K562 (cell line): Measurements from ENCODE around the gene SH3GL3. TPM values are rescaled to one million over a fixed set of nuclear protein-coding genes. Genes with fewer than 3 reads are reported as not detected.

ENCODE experiments used
- ATAC-seq: fragments of 200-7000 bp; cut with Tn5 transposase; 3 replicates; pipeline ENCODE4 v1.9.1; 2020; ENCODE audit warnings: moderate library complexity
- BruUV-seq: library from RNA; stranded (reverse); fragments of 400-500 nt; replicated peaks from 2 replicates; lab custom pipeline; 2021; lab: Mats Ljungman, UMichigan
- CTCF ChIA-PET: fragments of 300-600 bp; formaldehyde crosslinking; extraction: SDS; loops from one replicate; lab custom pipeline; 2021; ENCODE audit warnings: low intra/inter-chr PET ratio; lab: Yijun Ruan, JAX
- POLR2A ChIA-PET: fragments of 300-600, 350-650 bp; sonication (Branson Sonifier 250); formaldehyde crosslinking; extraction: SDS; loops from one replicate; lab custom pipeline; 2021; ENCODE audit warnings: antibody characterized with exemption, inconsistent platforms; lab: Yijun Ruan, JAX
- DNase-seq, 4 experiments: peaks; one replicate each; pipeline versions ENCODE4 v3.0.0 to v3.0.0-alpha.2; 2011 to 2018; ENCODE audit warnings: low spot score in 3 of 4, mixed read lengths in 3 of 4; ENCODE audit errors: extremely low read depth in 1 of 4
- FAIRE-seq: peaks from 2 replicates; lab custom pipeline; 2011; peaks lifted over from hg19 to GRCh38; lab: Jason Lieb, UNC
- H2AFZ ChIP-seq: 2 replicates; pipeline ENCODE4 v1.6.0; 2011; ENCODE audit warnings: low read depth, low read length, control low read depth, inconsistent platforms
- H3K27ac ChIP-seq: fragments of 200-600 bp; 3 replicates; pipeline ENCODE4 v1.8.0; 2011; ENCODE audit warnings: low read depth, mild to moderate bottlenecking, control low read depth, inconsistent platforms, low read length, moderate library complexity, mixed read lengths; ENCODE audit errors: extremely low read depth
- H3K27me3 ChIP-seq, 2 experiments: fragments of 300-600 bp in 1 of 2; 2 replicates in 1 of 2; 3 replicates in 1 of 2; pipeline versions ENCODE4 v1.6.0 to v1.8.0; 2011; ENCODE audit warnings: inconsistent platforms in 2 of 2, low read length in 2 of 2, mild to moderate bottlenecking in 1 of 2, mixed read lengths in 1 of 2, moderate library complexity in 1 of 2; ENCODE audit not compliant: control insufficient read depth in 2 of 2, insufficient read depth in 2 of 2
- H3K36me3 ChIP-seq: fragments of 300-600 bp; 3 replicates; pipeline ENCODE4 v1.8.0; 2011; ENCODE audit warnings: mild to moderate bottlenecking, low read length, inconsistent platforms; ENCODE audit not compliant: control insufficient read depth, insufficient read depth
- H3K4me1 ChIP-seq, 2 experiments: fragments of 200-600 bp in 1 of 2; replicated peaks in 1 of 2; 2 replicates in 1 of 2; 3 replicates in 1 of 2; pipeline versions ENCODE4 v1.5.1 to v1.8.0; 2011; ENCODE audit warnings: inconsistent platforms in 2 of 2, low read length in 2 of 2, mild to moderate bottlenecking in 1 of 2, mixed read lengths in 1 of 2, moderate library complexity in 1 of 2; ENCODE audit not compliant: control insufficient read depth in 2 of 2, insufficient read depth in 2 of 2
- H3K4me2 ChIP-seq: 2 replicates; pipeline ENCODE4 v1.6.1; 2011; ENCODE audit warnings: low read length, control low read depth, inconsistent platforms, mixed read lengths; ENCODE audit not compliant: insufficient read depth
- H3K4me3 ChIP-seq: fragments of 200-600 bp; sonication (generic), shearing (Covaris generic); 2 replicates; pipeline ENCODE4 v1.5.1; 2016; ENCODE audit warnings: control low read depth, inconsistent platforms
- H3K79me2 ChIP-seq: fragments of 200-600 bp; 3 replicates; pipeline ENCODE4 v1.8.0; 2011; ENCODE audit warnings: low read length, inconsistent platforms; ENCODE audit not compliant: control insufficient read depth, insufficient read depth
- H3K9ac ChIP-seq, 2 experiments: 2 replicates each; pipeline versions ENCODE4 v1.6.0 to v1.6.1; 2011; ENCODE audit warnings: low read depth in 2 of 2, low read length in 2 of 2, control low read depth in 1 of 2, inconsistent platforms in 1 of 2, mild to moderate bottlenecking in 1 of 2, mixed read lengths in 1 of 2; ENCODE audit not compliant: insufficient read depth in 1 of 2
- H3K9me1 ChIP-seq: one replicate; pipeline ENCODE4 v1.6.0; 2011; ENCODE audit warnings: inconsistent platforms, mild to moderate bottlenecking, low read length, moderate library complexity; ENCODE audit not compliant: control insufficient read depth, insufficient read depth
- H3K9me3 ChIP-seq: replicated peaks from 2 replicates; pipeline ENCODE4 v1.5.1; 2011; ENCODE audit warnings: low read depth, low read length, inconsistent platforms; ENCODE audit not compliant: control insufficient read depth, insufficient read depth
- H4K20me1 ChIP-seq: replicated peaks from 2 replicates; pipeline ENCODE4 v1.6.1; 2011; ENCODE audit warnings: low read length, inconsistent platforms, mixed read lengths; ENCODE audit not compliant: control insufficient read depth, insufficient read depth
- ADNP ChIP-seq: fragments of 200-800 bp; sonication (Bioruptor generic); IDR thresholded peaks from 2 replicates; pipeline ENCODE4 v1.6.1; 2016; ENCODE audit warnings: missing genetic modification characterization, missing compliant biosample characterization
- CBFB ChIP-seq: sonication (generic); formaldehyde crosslinking; IDR thresholded peaks from 2 replicates; pipeline ENCODE4 v1.4.0; 2020; ENCODE audit warnings: mild to moderate bottlenecking, missing genetic modification reagents
- HDGF ChIP-seq: fragments of 450-650 bp; IDR thresholded peaks from 2 replicates; pipeline ENCODE4 v1.6.1; 2016
- NCOA1 ChIP-seq: fragments of 450-650 bp; IDR thresholded peaks from 2 replicates; pipeline ENCODE4 v1.6.1; 2016; ENCODE audit warnings: low read depth
- NCOR1 ChIP-seq: fragments of 450-650 bp; IDR thresholded peaks from 2 replicates; pipeline ENCODE4 v1.6.1; 2016; ENCODE audit warnings: mild to moderate bottlenecking, moderate library complexity
- NFE2L1 ChIP-seq: fragments of 450-650 bp; IDR thresholded peaks from 2 replicates; pipeline ENCODE4 v1.6.1; 2016; ENCODE audit warnings: missing genetic modification characterization, low read depth, mild to moderate bottlenecking, missing compliant biosample characterization, moderate library complexity, borderline replicate concordance
- PKNOX1 ChIP-seq: fragments of 450-650 bp; IDR thresholded peaks from 2 replicates; pipeline ENCODE4 v1.6.1; 2016
- XRCC4 ChIP-seq: IDR thresholded peaks from one replicate; pipeline ENCODE4 v1.6.1; 2011; ENCODE audit not compliant: insufficient read depth, insufficient read length; ENCODE audit errors: extremely low read depth
- ZBTB1 ChIP-seq: sonication (generic); formaldehyde crosslinking; IDR thresholded peaks from 2 replicates; pipeline ENCODE4 v1.8.1; 2023; ENCODE audit warnings: missing genetic modification reagents, low read depth, mild to moderate bottlenecking, borderline replicate concordance
- ZBTB40 ChIP-seq, 2 experiments: fragments of 450-650 bp in 1 of 2; sonication (generic) in 1 of 2; formaldehyde crosslinking in 1 of 2; IDR thresholded peaks; 2 replicates each; pipeline versions ENCODE4 v1.7.1 to v1.9.0; 2016 to 2022; ENCODE audit warnings: inconsistent platforms in 1 of 2, mild to moderate bottlenecking in 1 of 2, missing genetic modification reagents in 1 of 2
- WGBS: fragments of 100-300 bp; shearing (Covaris generic); methylation state at CpG from one replicate; pipeline ENCODE4 v1.1.6; 2016; ENCODE audit warnings: low coverage, mixed read lengths; ENCODE audit not compliant: insufficient coverage; ENCODE audit errors: missing lambda C conversion rate; 5-methylcytosine and 5-hydroxymethylcytosine counted together
- in situ Hi-C: fragments of 300-500 bp; cut with MboI; formaldehyde crosslinking; loops from 4 replicates; pipeline ENCODE4 v1.15.0; 2018; ENCODE audit warnings: inconsistent platforms, mixed read lengths
- intact Hi-C: fragments of 100-400 bp; cut with micrococcal nuclease; formaldehyde crosslinking; loops from 2 replicates; pipeline ENCODE4 v1.14.2; 2022
- polyA plus RNA-seq, 8 experiments: library from polyadenylated mRNA; depleted of rRNA in 4 of 8; stranded (reverse) in 5 of 8; unstranded in 3 of 8; fragments of >200 nt; fragmentation: Nextera tagmentation in 2 of 8; fragmentation: Illumina TruSeq in 1 of 8; extraction: Ambion mirVana in 2 of 8; extraction: Trizol in 1 of 8; gene quantifications; 2 replicates each; pipeline versions ENCODE4 v1.2.1 to v1.2.3, GENCODE V29; 2011 to 2014; ENCODE audit warnings: inconsistent platforms in 1 of 8, missing spikeins in 1 of 8
- total RNA-seq, 7 experiments: library from RNA; depleted of rRNA in 6 of 7; stranded (reverse); fragments of >200 nt in 6 of 7; fragmentation: Illumina TruSeq in 2 of 7; extraction: Trizol in 2 of 7; gene quantifications; 2 replicates each; pipeline versions ENCODE4 v1.2.1 to v1.2.3, GENCODE V29; 2011 to 2021; ENCODE audit warnings: low replicate concordance in 1 of 7

The SH3GL3 gene
- total and polyA plus RNA-seq, 9 of the 15 experiments (the other 6 are each of a cell fraction or from before 2014, with no cell fraction given): 3.9 to 16.0 (median 9.7) TPM

DNA sequence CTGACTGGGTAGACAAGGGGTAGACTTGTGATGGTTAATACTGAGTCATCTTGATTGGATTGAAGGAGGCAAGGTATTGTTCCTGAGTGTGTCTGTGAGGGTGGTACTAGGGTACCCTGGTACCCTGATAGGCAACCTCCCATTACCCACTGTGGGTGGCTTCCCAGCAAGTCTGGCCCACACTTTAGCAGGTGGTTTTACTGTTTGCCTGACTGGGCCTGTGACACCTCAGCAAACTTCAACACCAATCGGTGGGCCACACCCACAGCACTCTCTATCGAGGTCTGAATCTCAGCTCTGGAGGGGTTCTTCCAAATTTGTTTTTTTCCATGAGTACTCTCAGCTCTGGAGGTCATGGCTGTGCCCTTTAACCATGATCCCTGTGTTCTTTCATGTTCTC, 24.6 kb upstream of the SH3GL3 start (continued):
- TF ChIP-seq ADNP (tag): no peak
- no peak for TF ChIP-seq NCOR1
- TF ChIP-seq NFE2L1: no peak
- no peak for TF ChIP-seq CBFB (CRISPR knock-in tag)

- Histone ChIP-seq H3K4me3 (no peak overlapping the region), H4K20me1 (no peaks in the 10 kb centered on the region), H3K4me1 (no peaks in the 10 kb centered on the region), H3K9me1 (no peaks in the 10 kb centered on the region), H3K79me2 (no peaks in the 10 kb centered on the region), H3K36me3 (no peaks in the 10 kb centered on the region), H3K27ac (no peak overlapping the region), H3K9ac (no peak overlapping the region), H3K27me3 (peaks cover 6 to 13% of the 10 kb centered on the region in 2 experiments; a peak in 4 of 5 replicates), H2AFZ (no peak overlapping the region), H3K9me3 (no peaks in the 10 kb centered on the region; the same call in 1 of the 2 replicates), H3K4me2 (no peak overlapping the region)
- WGBS: 0% methylated on average over 6 of the region's 6 CpGs
- POLR2A ChIA-PET: interaction anchor here (1.5 kb wide), 1 partner anchor 9 kb away, joined by 9 read pairs; no protein-coding TSS in a partner anchor
- BruUV-seq: no TSS peak
- intact Hi-C loops (no loop called here), in situ Hi-C loops (loop anchor here (5.0 kb wide), 1 partner anchor 177 kb away; no protein-coding TSS in a partner anchor)
- ATAC-seq (no peak), FAIRE-seq (no peak), DNase-seq (no peak)
- CTCF ChIA-PET: no interaction called here
- TF ChIP-seq ZBTB40 (IDR thresholded peaks at IDR 0.05) (no peak), ZBTB40 (CRISPR knock-in tag; IDR thresholded peaks at IDR 0.05) (no peak), XRCC4 (no peak), ZBTB1 (CRISPR knock-in tag) (no peak), NCOA1 (no peak), HDGF (no peak), PKNOX1 (no peak)
Observed at GRCh38 chr15:83424101-83424500, 23.0 kb upstream of the SH3GL3 start.
